ENCODE data around the gene ANKRD30A.
"Not testable (repeated sequence)": the region's sequence is repeated elsewhere in the genome, so short reads cannot be mapped to it uniquely, and the experiment has no call there.

Gene ANKRD30A

DNA sequence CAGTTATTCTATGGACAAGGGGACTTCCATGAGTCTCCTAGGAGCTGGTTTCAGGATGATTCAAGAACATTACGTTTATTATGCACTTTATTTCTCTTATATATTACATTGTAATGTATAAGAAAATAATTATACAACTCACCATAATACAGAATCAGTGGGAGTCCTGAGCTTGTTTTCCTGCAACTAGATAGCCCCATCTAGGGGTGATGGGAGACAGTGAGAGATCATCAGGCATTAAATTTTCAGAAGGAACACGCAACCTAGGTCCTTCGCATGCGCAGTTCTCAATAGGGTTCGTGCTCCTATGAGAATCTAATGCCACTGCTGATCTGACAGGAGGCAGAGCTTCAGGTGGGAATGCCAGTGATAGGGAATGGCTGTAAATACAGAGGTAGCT is 137.9 kb downstream of the ANKRD30A start:
- DNase-seq = no peak

DNA sequence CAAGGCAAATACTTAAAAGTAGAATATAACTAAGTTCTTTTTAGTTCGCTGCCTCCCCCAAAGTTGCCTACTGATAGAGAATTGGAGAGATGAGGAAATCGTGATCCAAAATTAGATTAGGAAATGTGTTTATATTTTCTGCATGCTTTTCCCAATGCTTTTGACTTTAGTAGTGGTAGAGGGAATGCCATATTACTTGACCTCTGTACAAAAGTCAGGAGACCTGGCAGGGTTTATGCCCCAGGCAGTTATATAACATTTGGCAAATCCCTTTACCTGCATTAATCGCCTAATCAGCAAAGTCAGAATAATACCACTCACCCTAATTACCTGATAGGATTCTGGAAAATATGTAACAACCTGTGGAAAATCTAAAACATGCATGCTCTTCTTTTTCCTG is 142.9 kb downstream of the ANKRD30A start:
- no peak for DNase-seq

DNA sequence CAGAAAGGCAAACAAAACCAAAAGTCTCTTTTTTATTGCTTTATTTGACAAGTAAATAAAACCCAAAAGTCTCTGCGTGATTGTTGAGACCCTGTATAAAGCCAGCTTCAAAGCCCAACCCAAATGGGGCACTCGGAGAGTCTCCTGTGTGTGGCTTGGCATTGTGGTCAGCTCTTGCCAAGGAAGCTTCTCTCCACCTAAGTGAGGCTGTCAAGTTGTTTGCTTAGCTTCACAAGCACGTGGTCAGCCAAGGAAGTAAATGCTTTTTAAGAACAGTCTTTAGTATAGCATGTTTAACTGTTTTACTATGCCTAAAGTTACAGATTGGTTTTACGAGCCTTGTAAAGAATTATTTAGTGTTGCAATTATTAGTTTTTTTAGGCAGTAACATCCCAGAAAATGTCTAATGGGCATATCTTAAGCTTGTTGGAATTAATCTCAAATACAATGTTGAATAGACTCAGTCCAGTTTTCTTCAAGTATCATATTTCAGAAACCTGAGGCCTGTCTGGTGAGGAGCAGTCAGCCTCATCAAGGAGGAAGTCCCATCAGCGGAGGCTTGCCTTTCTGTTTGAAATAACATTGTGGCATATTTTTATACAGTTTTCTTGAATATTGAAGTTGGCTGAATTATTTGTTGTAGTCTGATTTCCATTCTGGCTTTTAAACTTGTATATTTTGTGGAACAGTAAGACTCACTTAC is 144.3 kb downstream of the ANKRD30A start:
- DNase-seq = no peak

DNA sequence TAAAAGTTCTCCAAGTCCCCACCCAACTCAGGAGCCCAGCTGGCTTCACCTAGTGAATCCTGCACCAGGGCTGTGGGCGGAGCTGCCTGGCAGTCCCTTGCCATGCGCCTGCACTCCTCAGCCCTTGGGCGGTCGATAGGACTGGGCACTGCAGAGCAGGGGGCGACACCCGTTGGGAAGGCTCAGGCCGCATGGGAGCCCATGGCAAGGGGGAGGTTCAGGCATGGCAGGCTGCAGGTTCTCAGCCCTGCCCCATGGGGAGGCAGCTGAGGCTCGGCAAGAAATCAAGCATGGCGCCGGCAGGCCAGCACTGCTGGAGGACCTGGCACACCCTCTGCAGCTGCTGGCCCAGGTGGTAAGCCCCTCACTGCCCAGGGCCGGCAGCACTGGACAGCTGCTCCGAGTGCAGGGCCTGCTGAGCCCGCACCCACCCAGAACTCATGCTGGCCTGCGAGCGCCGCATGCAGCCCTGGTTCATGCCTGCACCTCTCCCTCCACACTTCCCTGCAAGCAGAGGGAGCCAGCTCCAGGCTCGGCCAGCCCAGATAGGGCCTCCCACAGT is 149.9 kb downstream of the ANKRD30A start:
- no peak for DNase-seq

DNA sequence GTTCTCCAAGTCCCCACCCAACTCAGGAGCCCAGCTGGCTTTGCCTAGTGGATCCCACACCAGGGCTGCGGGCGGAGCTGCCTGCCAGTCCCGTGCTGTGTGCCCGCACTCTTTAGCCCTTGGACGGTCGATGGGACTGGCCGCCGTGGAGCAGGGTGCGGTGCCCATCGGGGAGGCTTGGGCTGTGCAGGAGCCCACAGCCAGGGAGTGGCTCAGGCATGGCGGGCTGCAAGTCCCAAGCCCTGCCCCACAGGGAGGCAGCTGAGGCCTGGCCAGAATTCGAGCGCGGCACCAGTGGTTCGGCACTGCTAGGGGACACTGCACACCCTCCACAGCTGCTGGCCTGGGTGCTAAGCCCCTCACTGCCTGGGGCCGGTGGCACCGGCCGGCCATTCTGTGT is 159.7 kb downstream of the ANKRD30A start:
- DNase-seq = no peak

DNA sequence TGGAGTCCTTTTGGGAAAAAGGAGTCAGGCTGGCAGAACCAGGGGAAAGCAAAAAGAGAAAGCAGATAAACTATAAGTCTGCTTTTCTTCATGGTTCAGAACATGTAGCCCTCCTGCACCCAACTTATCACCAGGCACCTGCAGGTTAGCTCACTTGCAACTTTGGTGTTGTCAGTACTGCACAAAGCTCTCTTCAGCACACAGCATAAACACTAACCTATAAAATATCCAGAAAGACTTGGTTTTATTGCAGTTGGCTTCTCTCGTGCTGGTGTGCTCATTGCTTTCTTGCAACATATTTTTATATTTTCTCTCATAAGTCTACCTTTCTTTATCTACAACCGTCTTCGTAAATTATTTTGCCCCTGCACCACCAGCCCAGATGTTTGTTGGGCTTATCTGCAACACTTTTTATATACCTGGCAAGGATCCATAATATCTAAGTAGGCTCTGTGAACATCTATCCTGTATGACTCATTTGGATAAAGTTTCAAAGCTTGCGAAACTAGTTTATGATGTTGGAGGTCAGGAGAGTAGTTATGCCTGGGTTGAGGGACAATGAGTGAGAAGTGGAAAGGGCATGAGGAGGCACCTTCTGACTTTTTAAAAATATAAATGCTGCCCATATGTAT is 164.6 kb downstream of the ANKRD30A start:
- DNase-seq = no peak

DNA sequence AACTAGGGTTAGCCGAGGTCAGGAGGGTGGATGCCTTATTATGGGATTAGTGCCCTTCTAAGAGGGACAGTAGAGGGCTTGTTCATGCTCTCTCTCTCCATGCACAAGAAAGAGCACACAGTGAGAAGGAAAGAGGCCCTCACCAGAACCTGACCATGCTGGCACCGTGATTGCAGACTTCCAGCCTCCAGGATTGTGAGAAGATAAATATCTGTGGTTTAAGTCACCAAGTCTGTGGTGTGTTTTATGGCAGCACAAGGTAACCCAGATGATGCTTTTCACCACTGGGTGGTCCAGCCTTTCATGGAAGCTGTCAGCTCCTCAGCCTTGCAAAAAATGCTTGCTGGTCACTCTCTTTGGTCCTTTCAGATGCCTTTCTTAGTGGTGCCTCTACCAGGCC is 175.9 kb downstream of the ANKRD30A start:
- DNase-seq = no peak

DNA sequence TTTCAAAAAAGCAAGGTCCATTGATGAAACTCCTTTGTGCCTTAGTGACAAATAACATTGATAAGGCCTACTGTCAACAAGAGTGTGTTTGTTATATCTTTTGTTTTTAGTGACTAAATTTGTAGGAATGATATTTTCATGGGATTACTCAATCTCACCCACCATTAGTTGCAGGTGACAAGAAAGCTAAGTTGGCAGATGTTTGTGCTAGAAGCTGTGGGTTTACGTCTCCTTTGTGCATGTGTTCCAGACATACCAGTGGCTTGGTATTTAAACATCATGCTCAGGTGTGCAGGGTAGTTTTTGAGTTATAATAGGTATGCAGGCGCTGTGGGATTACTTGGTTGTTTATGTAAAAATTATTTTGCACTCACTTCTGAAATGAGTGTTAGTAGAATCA is 178.6 kb downstream of the ANKRD30A start:
- DNase-seq = no peak

DNA sequence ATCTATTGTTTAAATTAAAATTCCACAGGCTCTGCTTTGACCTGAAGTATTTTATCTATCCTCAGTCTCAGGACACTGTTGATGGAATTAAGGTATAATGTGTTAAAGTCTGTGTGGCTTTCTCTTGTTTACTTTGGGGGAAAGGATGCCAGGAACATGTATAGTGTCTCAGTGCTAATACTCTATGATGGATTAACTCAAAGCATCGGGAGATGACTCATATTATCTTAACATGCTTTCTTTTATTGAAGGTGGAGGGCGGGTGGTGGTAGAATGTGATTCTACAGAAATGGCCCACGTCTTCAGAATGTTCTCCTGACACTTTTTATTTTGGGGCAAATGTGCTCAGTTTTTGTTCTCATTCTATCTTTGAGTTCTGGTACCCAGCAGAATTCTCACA is 189.0 kb downstream of the ANKRD30A start:
- DNase-seq = no peak

DNA sequence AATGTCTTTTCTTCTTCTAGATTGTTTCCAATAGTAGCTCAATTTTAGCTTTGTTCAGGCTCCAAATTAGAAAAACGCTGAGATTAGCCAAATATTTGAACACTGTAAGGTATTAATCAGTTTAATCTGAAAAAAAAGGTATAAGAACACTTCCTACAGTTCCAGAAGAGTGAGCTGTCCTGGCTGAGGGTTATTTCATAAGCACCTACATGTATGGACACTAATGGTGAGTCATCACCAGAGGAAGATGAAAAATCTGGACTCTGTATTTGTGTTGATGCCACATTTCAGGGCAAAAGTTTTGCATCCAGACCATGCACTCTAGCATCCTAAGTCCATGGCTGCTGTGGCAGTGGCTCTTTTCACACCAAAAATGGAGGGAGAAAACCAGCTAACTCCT is 189.5 kb downstream of the ANKRD30A start:
- no peak for DNase-seq

DNA sequence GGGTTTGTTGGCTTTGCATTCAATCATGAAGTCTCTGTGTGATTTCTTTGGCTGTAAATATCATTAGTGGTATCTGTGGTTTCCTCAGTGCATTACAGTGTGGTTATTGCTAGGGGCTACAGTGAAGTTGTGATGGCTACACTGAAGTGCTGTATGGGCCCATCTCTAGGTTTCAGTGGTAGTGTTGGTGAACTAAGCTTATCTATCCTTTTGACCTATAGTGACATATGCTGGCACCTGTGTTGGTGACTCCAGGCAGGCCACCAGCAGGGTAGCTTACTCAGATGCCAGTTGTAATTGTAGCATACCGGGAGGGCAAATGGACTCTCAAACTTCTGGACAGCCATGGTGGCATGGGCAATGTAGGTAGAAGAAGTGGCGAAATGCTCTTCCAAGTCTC is 219.0 kb downstream of the ANKRD30A start:
- DNase-seq = no peak

DNA sequence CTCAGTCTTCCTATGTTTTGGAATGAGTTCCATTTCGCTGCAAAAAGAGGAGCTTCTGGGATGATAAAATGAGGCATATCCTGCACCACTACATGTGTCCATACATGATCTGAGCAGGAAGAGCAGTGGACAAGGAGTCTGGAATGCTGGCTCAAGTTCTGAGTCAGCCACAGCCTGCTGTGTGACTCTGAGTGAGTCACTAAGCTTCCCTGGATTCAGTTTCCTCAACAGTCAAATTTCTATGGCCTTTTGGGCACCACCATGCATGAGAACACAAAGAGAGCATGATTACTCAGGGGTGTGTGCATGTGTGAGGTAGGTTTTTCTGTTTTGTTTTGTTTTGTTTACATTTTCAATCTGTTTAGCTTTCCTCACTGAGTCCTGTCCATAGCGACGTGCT is 254.6 kb downstream of the ANKRD30A start:
- peak; percentile 0 for DNase-seq

DNA sequence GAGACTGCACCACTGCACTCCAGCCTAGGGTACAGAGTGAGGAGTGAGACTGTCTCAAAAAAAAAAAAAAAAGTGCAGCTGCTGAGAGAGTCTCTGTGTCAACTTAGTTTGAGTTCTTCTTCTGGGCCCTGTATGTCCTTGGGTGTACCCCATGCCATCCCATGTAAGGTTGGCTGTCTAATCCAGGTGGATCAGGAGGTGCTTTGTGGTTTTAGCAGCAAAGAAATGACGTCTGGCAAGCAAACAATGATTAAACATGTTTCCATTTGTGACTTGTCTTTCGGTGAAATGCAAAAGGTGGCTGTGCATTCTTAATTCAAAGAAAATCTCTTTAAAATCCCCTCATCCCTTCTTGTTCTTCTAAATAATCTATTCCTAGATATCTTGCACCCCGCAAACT is 255.9 kb downstream of the ANKRD30A start:
- DNase-seq = no peak

DNA sequence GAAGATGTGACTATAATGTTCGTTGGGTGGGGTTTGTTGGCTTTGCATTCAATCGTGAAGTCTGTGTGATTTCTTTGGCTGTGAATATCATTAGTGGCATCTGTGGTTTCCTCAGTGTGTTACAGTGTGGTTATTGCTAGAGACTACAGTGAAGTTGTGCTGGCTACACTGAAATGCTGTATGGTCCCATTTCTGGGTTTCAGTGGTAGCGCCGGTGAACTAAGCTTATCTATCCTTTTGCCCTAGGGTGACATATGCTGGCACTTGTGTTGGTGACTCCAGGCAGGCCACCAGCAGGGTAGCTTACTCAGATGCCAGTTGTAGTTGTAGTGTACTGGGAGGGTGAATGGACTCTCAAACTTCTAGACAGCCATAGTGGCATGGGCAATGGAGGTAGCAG is 259.5 kb downstream of the ANKRD30A start:
- DNase-seq = no peak

DNA sequence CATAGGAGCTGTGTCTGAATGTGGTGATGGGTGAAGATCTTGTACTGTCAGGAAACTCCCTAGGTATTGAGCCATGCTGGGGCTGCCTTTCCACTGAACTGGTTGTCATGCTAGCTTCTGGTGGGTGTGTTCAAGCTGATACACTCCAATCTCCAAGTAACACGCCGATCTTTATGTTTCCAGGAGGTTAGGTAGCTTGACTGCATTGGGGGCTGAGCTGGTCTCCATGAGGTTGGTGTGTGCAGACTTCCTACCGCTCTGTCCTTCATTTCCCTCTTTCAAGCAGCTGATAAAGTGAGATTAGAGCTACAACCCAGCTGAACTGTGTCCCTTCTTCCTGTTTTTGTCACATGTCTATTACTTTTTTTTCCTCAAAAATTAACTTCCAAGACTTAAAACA is 265.5 kb downstream of the ANKRD30A start:
- DNase-seq = no peak

DNA sequence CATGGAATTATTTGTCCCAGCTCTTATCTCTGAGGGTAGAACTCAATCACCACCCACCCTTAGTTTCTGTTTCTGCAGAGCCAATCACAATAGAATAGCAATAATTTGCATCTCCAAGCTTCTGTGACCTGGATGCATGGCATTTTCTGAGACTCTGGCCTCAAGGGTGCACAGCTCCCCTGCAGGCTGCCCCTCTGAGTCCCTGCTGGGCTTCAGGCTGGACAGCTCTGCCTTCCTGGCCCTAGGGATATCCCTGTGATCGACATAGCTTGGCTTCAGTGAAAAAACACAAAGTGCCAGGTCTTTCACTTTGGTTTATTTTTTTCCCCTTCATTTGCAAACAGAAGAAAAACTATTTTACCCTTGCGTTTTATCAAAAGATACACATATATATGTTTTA is 275.4 kb downstream of the ANKRD30A start:
- DNase-seq = not testable (repeated sequence)

DNA sequence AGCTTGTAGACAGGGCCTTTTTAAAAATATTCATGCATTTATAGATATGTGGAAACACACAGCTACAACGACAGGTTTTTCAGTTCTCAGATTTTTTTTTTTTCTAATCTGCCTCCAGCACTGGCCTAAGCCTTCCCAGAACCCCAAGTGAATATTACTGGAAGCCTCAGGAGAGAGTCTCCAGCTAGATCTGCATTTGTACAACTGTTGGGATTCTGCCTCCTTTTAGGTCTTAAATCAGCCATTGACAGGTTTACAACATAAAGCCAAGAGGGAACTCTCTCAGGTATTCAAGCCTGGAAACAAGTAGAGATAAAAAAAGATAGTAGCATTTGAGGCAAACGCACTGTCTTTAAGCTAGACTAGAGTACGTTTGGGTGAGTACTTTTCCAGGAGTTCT is 275.8 kb downstream of the ANKRD30A start:
- DNase-seq = no peak

DNA sequence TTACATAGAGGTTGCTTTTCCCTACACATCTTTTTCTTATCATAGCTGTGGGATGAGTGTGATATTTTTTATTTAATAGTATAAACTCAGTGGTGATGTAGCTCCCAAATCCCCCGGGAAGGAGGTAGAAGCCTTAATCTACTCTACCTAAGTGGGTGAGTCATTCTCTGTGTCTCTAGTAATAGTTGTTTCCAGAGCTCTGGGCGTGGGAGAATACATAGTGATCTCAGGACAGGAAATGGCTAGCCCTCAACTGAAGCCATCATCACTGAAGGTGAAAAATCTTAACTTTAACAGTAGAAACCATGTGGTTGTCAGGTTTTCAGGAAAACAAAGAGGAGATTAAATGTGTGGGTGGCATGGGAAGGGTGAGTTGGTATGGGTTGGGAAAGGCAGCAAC is 278.4 kb downstream of the ANKRD30A start:
- no peak for DNase-seq

All from HCEC 1CT (cell line).